Keratinocyte (primary cell): Measurements from ENCODE around the gene CHL1. TPM values are rescaled to one million over a fixed set of nuclear protein-coding genes. Genes with fewer than 3 reads are reported as not detected.

ENCODE experiments used
- DNase-seq: peaks from one replicate; pipeline ENCODE4 v3.0.0-alpha.2; 2011; ENCODE audit warnings: low read depth, missing footprints, low spot score
- FAIRE-seq: peaks from 2 replicates; lab custom pipeline; 2011; peaks lifted over from hg19 to GRCh38; lab: Jason Lieb, UNC
- H2AFZ ChIP-seq: 2 replicates; pipeline ENCODE4 v1.6.0; 2012; ENCODE audit warnings: low read length, control low read depth, inconsistent platforms; ENCODE audit not compliant: control insufficient read depth
- H3K27ac ChIP-seq: 2 replicates; pipeline ENCODE4 v1.5.1; 2011; ENCODE audit warnings: low read length; ENCODE audit not compliant: control insufficient read depth, insufficient read depth
- H3K27me3 ChIP-seq: 3 replicates; pipeline ENCODE4 v1.6.0; 2011; ENCODE audit warnings: low read length; ENCODE audit not compliant: control insufficient read depth, insufficient read depth; ENCODE audit errors: extremely low read depth
- H3K36me3 ChIP-seq, 2 experiments: 2 replicates in 1 of 2; 3 replicates in 1 of 2; pipeline ENCODE4 v1.5.1; 2011; ENCODE audit warnings: low read length in 2 of 2, mild to moderate bottlenecking in 1 of 2; ENCODE audit not compliant: control insufficient read depth in 2 of 2, insufficient read depth in 2 of 2; ENCODE audit errors: extremely low read depth in 1 of 2
- H3K4me1 ChIP-seq: 3 replicates; pipeline ENCODE4 v1.5.1; 2011; ENCODE audit warnings: low read length; ENCODE audit not compliant: control insufficient read depth, insufficient read depth; ENCODE audit errors: extremely low read depth
- H3K4me2 ChIP-seq: 3 replicates; pipeline ENCODE4 v1.6.0; 2011; ENCODE audit warnings: low read depth, low read length; ENCODE audit not compliant: control insufficient read depth, insufficient read depth; ENCODE audit errors: extremely low read depth
- H3K4me3 ChIP-seq, 3 experiments: fragments of 200-600 bp in 1 of 3; sonication (generic) in 1 of 3; 2 replicates in 2 of 3; 3 replicates in 1 of 3; pipeline ENCODE4 v1.5.1; 2011 to 2016; ENCODE audit warnings: low read length in 3 of 3, mild to moderate bottlenecking in 3 of 3, control low read depth in 2 of 3, inconsistent platforms in 1 of 3, low read depth in 1 of 3, mixed read lengths in 1 of 3, mixed run types in 1 of 3, moderate library complexity in 1 of 3; ENCODE audit not compliant: control insufficient read depth in 2 of 3, insufficient read depth in 2 of 3; ENCODE audit errors: extremely low read depth in 1 of 3
- H3K79me2 ChIP-seq: 2 replicates; pipeline ENCODE4 v1.6.0; 2012; ENCODE audit warnings: low read length; ENCODE audit not compliant: control insufficient read depth, insufficient read depth
- H3K9ac ChIP-seq: 3 replicates; pipeline ENCODE4 v1.6.0; 2011; ENCODE audit warnings: low read length; ENCODE audit not compliant: control insufficient read depth, insufficient read depth; ENCODE audit errors: extremely low read depth
- H3K9me1 ChIP-seq: 3 replicates; pipeline ENCODE4 v1.6.0; 2011; ENCODE audit warnings: low read length; ENCODE audit not compliant: control insufficient read depth, insufficient read depth; ENCODE audit errors: extremely low read depth
- H3K9me3 ChIP-seq: 2 replicates; pipeline ENCODE4 v1.5.1; 2012; ENCODE audit warnings: low read depth, low read length; ENCODE audit not compliant: control insufficient read depth
- H4K20me1 ChIP-seq: 3 replicates; pipeline ENCODE4 v1.6.0; 2011; ENCODE audit warnings: low read length; ENCODE audit not compliant: control insufficient read depth, insufficient read depth; ENCODE audit errors: extremely low read depth
- CTCF ChIP-seq, 3 experiments: IDR thresholded peaks in 1 of 3; conservative IDR thresholded peaks in 1 of 3; optimal IDR thresholded peaks in 1 of 3; 2 replicates in 2 of 3; 3 replicates in 1 of 3; pipeline versions ENCODE3 to v1.5.1; 2011; ENCODE audit warnings: low read length in 3 of 3, mild to moderate bottlenecking in 3 of 3, moderate library complexity in 2 of 3, control low read depth in 1 of 3, inconsistent platforms in 1 of 3; ENCODE audit not compliant: insufficient read depth in 2 of 3; ENCODE audit errors: extremely low read depth in 1 of 3
- EZH2 ChIP-seq: IDR thresholded peaks from one replicate; pipeline ENCODE4 v1.6.1; 2012; ENCODE audit warnings: inconsistent platforms, mild to moderate bottlenecking, low read length, moderate library complexity
- dilution Hi-C: fragments of 300-500 bp; cut with MboI; formaldehyde crosslinking; loops from one replicate; pipeline ENCODE4 v1.7.0; 2020; ENCODE audit warnings: low sequenced_read_pairs; ENCODE audit not compliant: extremely low pct_ligation_motif_present
- polyA plus RNA-seq, 5 experiments: library from polyadenylated mRNA; depleted of rRNA in 3 of 5; stranded (reverse) in 3 of 5; stranded (forward) in 1 of 5; unstranded in 1 of 5; fragments of >200 nt; gene quantifications; 1 replicate in 1 of 5; 2 replicates in 3 of 5; 3 replicates in 1 of 5; pipeline versions ENCODE4 v1.2.1 to v1.2.3, GENCODE V29; 2011 to 2012; ENCODE audit warnings: missing spikeins in 2 of 5, low read depth in 1 of 5, low replicate concordance in 1 of 5

CHL1 gene
- polyA plus RNA-seq, 1 donor (not counting 4 experiments of a cell fraction or from before 2014, with no cell fraction given) = 0.04 TPM

- no peak for FAIRE-seq
- no peaks in the 10 kb centered on the region for H3K9me3 ChIP-seq
- dilution Hi-C loops = no loop called here
These were observed 61.3 kb downstream of the CHL1 start for GRCh38 chr3:257826-258225.

DNA sequence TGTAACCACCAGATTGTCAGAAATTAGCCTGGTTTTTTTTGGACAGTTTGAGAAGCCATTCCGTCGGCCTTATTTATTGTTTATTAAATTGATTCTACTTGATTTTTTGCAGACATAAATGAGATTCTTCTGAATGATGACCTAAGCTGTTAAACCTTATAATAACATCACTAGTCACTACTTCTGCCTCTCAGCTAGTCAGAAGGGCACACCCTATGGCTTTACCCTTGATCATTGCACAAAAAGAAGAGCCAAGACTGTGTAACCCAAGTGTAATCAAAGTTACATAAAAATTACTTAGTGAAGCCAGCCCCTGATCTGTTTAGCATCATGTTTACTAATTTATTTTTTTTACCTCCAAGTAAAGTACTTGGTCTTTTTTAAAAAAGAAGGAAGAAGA is 64.3 kb downstream of the CHL1 start:
- H4K20me1 ChIP-seq = no peaks in the 10 kb centered on the region
- dilution Hi-C loops = no loop called here
- H3K4me3 ChIP-seq = no peak overlapping the region
- no peak overlapping the region for H3K27ac ChIP-seq
- no peaks in the 10 kb centered on the region for H3K36me3 ChIP-seq
- no peaks in the 10 kb centered on the region for H3K9me1 ChIP-seq
- H3K4me2 ChIP-seq = no peak overlapping the region
- no peaks in the 10 kb centered on the region for H3K79me2 ChIP-seq
- H3K9me3 ChIP-seq = no peaks in the 10 kb centered on the region
- H3K4me1 ChIP-seq = no peaks in the 10 kb centered on the region
- no peak overlapping the region for H3K9ac ChIP-seq
- DNase-seq = no peak
- no peak overlapping the region for H2AFZ ChIP-seq
- TF ChIP-seq EZH2 = no peak
- TF ChIP-seq CTCF (optimal IDR thresholded peaks at IDR 0.05 in 1 of 3, IDR thresholded peaks at IDR 0.05 in 1 of 3, conservative IDR thresholded peaks at IDR 0.05 in 1 of 3; ENCODE audit: extremely low read depth in 1 of 3, insufficient read depth in 2 of 3, low read length in 3 of 3) = no peak
- H3K27me3 ChIP-seq = no peaks in the 10 kb centered on the region
- no peak for FAIRE-seq

More at GRCh38 chr3:257826-258225, 61.3 kb downstream of the CHL1 start:
- Histone ChIP-seq H3K27me3 (no peaks in the 10 kb centered on the region), H4K20me1 (no peaks in the 10 kb centered on the region), H3K4me1 (no peaks in the 10 kb centered on the region), H2AFZ (no peak overlapping the region), H3K4me3 (no peak overlapping the region), H3K79me2 (no peaks in the 10 kb centered on the region), H3K27ac (no peak overlapping the region), H3K36me3 (no peaks in the 10 kb centered on the region), H3K4me2 (no peak overlapping the region), H3K9me1 (no peaks in the 10 kb centered on the region), H3K9ac (no peak overlapping the region)
- TF ChIP-seq CTCF (optimal IDR thresholded peaks at IDR 0.05 in 1 of 3, IDR thresholded peaks at IDR 0.05 in 1 of 3, conservative IDR thresholded peaks at IDR 0.05 in 1 of 3; ENCODE audit: extremely low read depth in 1 of 3, insufficient read depth in 2 of 3, low read length in 3 of 3) (no peak), EZH2 (no peak)
- DNase-seq = no peak
